ENCODE measurements around the gene TEK. TPM values are rescaled to one million over a fixed set of nuclear protein-coding genes. Genes with fewer than 3 reads are reported as not detected.
A peak's percentile ranks its signal among the peaks of the same experiment; 100 is the strongest.

TEK gene
- total RNA-seq, 1 donor from 2014 or later, result 0.89 TPM

DNA sequence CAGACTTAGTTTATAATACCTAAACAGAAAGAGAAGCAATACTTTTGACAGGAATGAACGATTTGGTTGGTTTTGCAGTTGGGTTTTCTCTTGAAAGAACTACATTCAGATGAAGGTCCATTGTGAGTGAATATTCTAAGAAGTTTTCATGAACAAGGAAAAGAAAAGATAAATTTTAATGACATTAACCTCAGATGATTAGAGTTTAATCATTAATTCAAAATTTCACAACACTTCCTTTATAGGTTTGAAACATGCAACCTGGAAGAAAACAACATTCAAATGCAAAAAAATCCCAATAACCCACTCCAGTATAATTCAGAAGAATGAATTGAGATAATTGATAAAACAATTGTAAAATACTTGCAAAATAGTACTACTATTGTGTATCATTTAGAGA is 164.2 kb downstream of the TEK start:
- Mint-ChIP-seq H3K4me3 (no peak overlapping the region), H3K9me3 (no peaks in the 10 kb centered on the region), H3K36me3 (ENCODE audit: low read depth) (no peaks in the 10 kb centered on the region), H3K27ac (ENCODE audit: unreplicated experiment) (no peak overlapping the region), H3K4me1 (peaks cover 4% of the 10 kb centered on the region), H3K27me3 (ENCODE audit: low read depth) (no peaks in the 10 kb centered on the region)
- TF ChIP-seq, protein P1, sequence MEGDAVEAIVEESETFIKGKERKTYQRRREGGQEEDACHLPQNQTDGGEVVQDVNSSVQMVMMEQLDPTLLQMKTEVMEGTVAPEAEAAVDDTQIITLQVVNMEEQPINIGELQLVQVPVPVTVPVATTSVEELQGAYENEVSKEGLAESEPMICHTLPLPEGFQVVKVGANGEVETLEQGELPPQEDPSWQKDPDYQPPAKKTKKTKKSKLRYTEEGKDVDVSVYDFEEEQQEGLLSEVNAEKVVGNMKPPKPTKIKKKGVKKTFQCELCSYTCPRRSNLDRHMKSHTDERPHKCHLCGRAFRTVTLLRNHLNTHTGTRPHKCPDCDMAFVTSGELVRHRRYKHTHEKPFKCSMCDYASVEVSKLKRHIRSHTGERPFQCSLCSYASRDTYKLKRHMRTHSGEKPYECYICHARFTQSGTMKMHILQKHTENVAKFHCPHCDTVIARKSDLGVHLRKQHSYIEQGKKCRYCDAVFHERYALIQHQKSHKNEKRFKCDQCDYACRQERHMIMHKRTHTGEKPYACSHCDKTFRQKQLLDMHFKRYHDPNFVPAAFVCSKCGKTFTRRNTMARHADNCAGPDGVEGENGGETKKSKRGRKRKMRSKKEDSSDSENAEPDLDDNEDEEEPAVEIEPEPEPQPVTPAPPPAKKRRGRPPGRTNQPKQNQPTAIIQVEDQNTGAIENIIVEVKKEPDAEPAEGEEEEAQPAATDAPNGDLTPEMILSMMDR (conservative IDR thresholded peaks at IDR 0.05), result no peak
- DNase-seq (ENCODE audit: low read depth, low spot score), result no peak

GRCh38 chr9:27276193-27277030 is 167.4 kb downstream of the TEK start:
- DNase-seq (ENCODE audit: low read depth, low spot score), result no peak
- H3K4me1 Mint-ChIP-seq, result peaks cover 4% of the 10 kb centered on the region
- no peak overlapping the region for H3K27ac Mint-ChIP-seq (ENCODE audit: unreplicated experiment)
- no peak overlapping the region for H3K4me3 Mint-ChIP-seq
- no peaks in the 10 kb centered on the region for H3K27me3 Mint-ChIP-seq (ENCODE audit: low read depth)
- no peaks in the 10 kb centered on the region for H3K36me3 Mint-ChIP-seq (ENCODE audit: low read depth)
- no peaks in the 10 kb centered on the region for H3K9me3 Mint-ChIP-seq
- TF ChIP-seq, protein P1 (conservative IDR thresholded peaks at IDR 0.05), result peak; percentile 91

- Mint-ChIP-seq H3K4me3 (no peak overlapping the region), H3K27ac (ENCODE audit: unreplicated experiment) (no peak overlapping the region), H3K27me3 (ENCODE audit: low read depth) (no peaks in the 10 kb centered on the region), H3K4me1 (peaks cover 4% of the 10 kb centered on the region), H3K9me3 (no peaks in the 10 kb centered on the region), H3K36me3 (ENCODE audit: low read depth) (no peaks in the 10 kb centered on the region)
- DNase-seq (ENCODE audit: low read depth, low spot score), result no peak
- TF ChIP-seq, protein P1 (conservative IDR thresholded peaks at IDR 0.05), result no peak
These were observed 169.3 kb downstream of the TEK start for GRCh38 chr9:27278374-27278773.

- Mint-ChIP-seq H3K27ac (ENCODE audit: unreplicated experiment) (no peak overlapping the region), H3K4me1 (peaks cover 4% of the 10 kb centered on the region), H3K9me3 (no peaks in the 10 kb centered on the region), H3K36me3 (ENCODE audit: low read depth) (no peaks in the 10 kb centered on the region), H3K4me3 (no peak overlapping the region), H3K27me3 (ENCODE audit: low read depth) (no peaks in the 10 kb centered on the region)
- DNase-seq (ENCODE audit: low read depth, low spot score), result no peak
- TF ChIP-seq, protein P1 (conservative IDR thresholded peaks at IDR 0.05), result no peak
These were observed 170.6 kb downstream of the TEK start for GRCh38 chr9:27279611-27280010.

Other genes with a start within 250 kb of the TEK start
- 17.8 and 20.8 TPM in 2 replicates for gene CAAP1, start 216.4 kb upstream of the TEK start, total RNA-seq
- gene PLAA, start 162.0 kb upstream of the TEK start, total RNA-seq, result 44.0 and 50.5 TPM in 2 replicates
- 19.0 and 20.6 TPM in 2 replicates for gene IFT74, start 152.8 kb upstream of the TEK start, total RNA-seq
- gene LRRC19, start 103.6 kb upstream of the TEK start, total RNA-seq, result not detected in 2 replicates
- 0.39 and 0.40 TPM in 2 replicates for gene EQTN, start 187.9 kb downstream of the TEK start, total RNA-seq